Ramos (cell line): ENCODE results near the gene BRCC3.

Experiments
- in situ Hi-C: fragments of 300-500 bp; cut with MboI; formaldehyde crosslinking; loops from one replicate; pipeline ENCODE4 v1.14.3; 2022; ENCODE audit warnings: low sequenced_read_pairs; ENCODE audit not compliant: unreplicated experiment

The BRCC3 gene

DNA sequence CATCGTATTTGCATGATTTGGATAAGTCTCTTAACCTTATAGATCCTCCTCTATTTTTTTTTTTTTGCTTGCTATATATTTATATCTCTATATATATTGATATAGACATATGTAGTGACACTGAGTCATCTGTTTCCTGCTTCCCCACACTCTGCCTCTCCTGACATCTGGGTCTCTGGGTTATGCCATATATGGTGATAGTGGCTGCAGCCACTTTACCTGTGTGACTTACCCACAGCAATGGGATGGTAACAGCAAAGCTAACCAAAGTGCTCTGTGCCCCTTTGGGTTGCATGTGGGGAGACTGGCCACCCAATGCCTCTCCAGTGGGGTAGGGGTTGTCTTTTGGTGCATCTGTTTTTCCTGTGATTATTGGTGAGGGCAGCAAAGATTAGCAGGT lies 14.8 kb upstream of the BRCC3 start:
- in situ Hi-C loops: loop anchor here (10.0 to 25.0 kb wide), 2 partner anchors 72 to 294 kb away; partner anchors contain the start of genes DKC1 and GAB3

DNA sequence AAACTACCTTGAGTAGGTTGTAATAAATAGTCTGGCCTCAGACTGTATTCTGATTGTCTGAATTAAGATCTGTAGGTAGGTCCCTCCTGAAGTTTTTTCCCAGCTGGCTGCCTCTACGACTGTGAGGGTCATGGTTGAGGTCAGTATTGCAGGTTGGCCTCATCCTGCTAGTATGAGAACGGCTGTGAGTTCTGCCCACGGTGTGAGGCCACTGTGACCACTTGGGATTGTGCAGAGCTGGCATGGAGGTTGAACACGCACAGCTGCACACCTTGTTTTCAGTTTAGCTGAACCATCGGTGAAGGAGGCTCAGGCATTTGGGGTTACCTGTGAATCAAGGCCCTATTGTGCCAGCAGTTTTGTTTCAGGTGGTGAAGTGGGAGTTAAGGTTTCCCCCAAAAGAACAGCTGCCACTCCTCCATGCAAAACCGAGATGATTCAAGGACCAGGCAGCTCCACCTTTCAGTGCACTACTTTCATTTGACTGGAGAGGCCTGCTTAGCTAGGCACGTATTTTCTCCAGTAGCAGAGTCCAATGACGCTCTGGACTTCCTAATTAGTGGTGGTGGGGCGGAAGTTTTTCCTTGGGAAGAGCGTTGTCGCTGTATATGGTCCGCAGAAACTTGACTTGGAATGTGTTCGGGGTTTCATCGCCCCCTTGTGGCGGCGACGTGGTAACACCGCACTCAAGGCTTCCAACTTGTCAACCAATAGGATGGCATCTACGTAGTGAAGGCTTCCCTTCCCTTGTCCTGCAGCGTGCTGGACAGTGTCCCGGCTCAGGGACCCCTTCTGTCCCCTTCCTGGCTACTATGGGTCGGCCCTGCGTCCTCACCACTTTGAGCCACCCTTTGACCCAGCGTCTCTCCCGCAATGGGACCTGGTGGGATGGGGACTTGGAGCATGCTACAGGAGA lies 14.2 kb upstream of the BRCC3 start:
- in situ Hi-C loops: loop anchor here (10.0 to 25.0 kb wide), 2 partner anchors 72 to 295 kb away; partner anchors contain the start of genes DKC1 and GAB3

DNA sequence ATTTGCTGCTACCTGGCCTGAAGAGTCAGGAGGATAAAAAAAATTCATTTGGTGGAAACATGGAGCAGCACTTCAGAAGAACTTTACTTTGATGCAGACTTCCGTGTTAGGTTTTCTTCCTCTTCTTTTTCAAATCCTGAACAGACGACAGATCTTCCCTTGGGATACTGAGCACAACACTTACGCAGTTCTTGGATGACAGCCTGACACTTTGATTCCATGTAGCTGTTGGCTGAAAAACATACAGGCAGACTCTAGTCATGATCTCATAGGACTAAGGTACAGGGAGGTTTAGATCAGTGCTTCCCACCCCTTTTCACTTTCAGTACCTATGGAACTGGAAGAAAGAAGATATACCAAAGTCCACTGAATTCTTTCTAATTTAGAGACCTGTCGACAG lies 9.5 kb upstream of the BRCC3 start:
- in situ Hi-C loops: loop anchor here (25.0 kb wide), 1 partner anchor 299 kb away; the partner anchor contains the start of genes DKC1 and GAB3

DNA sequence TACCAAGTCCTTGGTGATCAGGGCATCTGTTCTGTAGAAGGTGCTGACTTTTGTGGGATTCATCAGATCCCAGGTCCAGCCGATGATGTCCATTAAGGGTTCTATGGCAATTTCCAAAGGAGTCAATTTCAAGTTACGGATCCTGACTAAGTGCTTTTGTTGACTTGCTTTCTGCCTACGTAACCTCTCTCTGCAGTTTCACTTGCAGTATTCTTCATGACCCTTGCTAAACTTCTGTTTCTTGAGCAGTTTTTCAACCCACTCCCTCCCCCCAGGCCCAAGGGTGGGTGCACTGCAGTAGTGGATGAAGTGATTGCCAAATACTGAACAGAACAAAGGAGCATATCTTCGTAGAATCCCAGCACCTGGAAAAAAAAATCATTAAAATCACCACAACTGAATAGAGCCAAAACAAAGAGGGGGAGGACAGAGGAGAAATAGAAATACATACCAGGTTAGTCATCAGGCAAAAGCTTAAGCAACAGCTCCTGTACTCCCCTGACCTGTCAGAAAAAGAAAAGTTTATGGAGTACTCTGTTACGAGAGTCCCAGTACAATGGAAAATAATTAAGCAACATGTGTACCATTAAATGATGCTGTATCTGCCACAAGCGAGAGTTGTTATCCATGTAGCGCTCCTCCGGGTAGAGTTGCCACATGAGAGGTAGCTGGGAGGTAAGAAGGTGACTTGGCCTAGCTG lies 6.1 kb upstream of the BRCC3 start:
- in situ Hi-C loops: loop anchor here (25.0 kb wide), 1 partner anchor 303 kb away; the partner anchor contains the start of genes DKC1 and GAB3

DNA sequence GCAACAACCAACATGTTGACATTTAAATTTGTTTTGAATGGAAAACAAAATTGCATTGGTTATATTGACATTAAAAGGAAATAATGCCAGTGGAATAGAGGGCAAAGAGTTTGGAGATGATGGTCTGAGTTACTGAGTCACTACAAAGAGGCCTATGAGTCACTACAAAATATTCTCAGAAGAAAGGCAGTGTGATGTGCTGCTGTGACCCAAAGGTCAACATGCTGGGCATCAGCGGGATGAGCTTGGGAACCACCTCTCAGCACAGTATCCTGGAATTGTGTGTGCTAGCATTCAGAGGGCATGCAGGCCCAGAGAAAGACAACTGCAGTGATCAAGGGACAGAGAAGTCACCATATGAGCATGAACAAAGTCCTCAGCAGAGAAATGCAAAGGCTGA lies 3.1 kb upstream of the BRCC3 start:
- in situ Hi-C loops: loop anchor here (25.0 kb wide), 1 partner anchor 306 kb away; the partner anchor contains the start of genes DKC1 and GAB3

DNA sequence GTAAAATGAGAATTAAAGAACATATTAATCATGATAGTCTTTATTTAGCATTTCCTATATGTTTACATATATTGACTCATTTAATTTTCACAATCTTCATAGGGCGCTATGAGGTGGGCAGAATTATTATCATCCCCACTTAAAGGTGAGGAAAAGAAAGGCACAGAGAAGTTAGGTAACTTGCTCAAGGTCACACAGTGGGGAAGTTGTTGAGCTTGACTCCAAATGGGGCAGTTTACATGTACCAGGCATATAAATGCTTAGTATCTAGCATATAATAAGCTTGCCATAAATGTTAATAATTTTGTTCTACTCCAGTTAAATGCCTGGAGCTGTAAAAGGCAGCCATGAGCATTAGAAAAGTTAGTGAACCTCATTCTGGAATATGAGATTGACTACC lies 1.9 kb upstream of the BRCC3 start:
- in situ Hi-C loops: loop anchor here (25.0 kb wide), 1 partner anchor 307 kb away; the partner anchor contains the start of genes DKC1 and GAB3

DNA sequence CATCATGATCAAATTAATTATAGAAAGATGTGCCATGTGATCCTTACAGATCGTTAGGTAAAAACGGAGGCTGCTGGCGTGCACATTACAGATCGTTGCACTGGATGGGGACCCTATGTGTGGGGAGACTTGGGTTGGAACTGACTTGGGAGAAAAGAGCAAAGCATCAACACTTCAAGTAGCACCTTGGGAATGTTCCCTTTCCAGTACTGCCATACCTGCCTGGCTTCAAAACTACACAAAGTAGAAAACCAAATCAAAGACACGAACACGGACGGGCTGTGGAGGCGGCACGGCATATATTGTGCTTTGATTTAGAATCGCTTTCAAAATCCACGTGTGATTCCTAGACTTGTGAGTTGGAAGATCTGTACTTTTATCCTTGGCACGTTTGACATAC lies 1.3 kb upstream of the BRCC3 start:
- in situ Hi-C loops: loop anchor here (25.0 kb wide), 1 partner anchor 308 kb away; the partner anchor contains the start of genes DKC1 and GAB3

DNA sequence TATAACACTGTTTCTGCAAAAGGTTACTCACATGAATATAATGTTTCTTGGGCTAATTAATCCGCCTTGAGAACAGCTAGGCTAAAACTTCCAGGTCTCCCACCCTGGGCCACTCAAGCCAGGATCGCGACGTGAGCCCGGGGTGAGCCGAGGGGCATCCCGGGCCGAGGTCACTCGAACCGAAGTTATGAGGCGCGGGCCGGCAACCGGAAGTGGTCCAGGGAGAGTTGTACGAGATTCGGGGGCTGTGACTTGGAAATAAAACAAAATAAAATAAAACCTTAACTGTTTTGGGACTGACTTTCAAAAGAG lies 689 bp upstream of the BRCC3 start:
- in situ Hi-C loops: loop anchor here (25.0 kb wide), 1 partner anchor 308 kb away; the partner anchor contains the start of genes DKC1 and GAB3

DNA sequence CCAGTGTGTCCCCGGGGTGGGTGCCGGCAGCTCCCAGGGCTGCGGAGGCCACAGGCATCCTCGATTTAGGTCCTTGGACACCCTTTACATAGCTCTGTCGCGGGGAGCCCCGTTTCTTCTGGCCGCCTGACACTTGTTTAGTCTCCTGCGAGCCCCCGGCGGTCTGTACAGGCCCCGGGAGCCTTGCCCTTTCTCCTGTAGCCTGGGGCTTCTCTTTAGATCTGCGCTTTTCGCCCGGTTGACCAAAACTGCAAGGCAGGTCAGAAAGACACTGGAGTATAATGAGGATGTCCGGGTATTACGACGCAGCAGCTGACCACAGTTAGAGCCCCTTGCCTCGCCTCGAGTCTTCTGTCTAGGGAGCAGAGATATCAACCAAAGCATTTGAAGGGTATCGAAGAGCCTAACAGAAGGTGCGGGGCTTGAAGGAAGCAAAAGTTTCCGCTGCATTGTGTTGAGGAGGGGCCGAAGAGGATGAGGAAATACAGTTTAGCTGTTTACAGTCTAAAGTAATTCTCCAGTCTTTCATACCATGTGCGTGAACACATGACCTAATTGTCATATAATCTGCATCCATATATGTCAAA lies 479 bp downstream of the BRCC3 start:
- in situ Hi-C loops: loop anchor here (25.0 kb wide), 1 partner anchor 309 kb away; the partner anchor contains the start of genes DKC1 and GAB3

DNA sequence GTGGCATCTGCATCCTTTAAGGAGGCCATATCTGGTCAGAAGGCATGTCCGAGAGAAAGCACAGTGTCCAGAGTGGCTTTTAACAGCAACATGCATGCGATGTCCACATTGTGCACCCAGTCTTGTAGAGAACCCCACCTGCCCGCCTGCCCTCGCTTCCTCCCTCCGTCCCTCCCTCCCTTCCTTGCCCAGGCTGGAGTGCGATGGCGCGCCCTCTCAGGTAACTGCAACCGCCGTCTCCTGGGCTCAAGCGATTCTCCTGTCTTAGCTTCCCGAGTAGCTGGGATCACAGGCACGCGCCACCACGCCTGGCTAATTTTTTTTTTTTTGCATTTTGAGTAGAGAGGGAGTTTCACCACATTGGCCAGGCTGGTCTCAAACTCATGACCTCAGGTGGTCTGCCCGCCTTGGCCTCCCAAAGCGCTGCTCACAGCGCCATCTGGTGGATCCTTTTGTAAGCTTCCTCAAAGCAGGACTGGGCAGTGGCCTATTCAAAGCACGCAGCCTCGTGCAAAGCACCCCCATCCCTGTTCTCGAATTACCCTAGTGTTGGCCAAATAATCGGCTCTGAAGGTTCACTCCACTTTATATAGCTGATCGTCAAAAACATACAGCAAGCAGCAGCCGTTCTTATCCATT lies 15.0 kb downstream of the BRCC3 start:
- in situ Hi-C loops: no loop called here

DNA sequence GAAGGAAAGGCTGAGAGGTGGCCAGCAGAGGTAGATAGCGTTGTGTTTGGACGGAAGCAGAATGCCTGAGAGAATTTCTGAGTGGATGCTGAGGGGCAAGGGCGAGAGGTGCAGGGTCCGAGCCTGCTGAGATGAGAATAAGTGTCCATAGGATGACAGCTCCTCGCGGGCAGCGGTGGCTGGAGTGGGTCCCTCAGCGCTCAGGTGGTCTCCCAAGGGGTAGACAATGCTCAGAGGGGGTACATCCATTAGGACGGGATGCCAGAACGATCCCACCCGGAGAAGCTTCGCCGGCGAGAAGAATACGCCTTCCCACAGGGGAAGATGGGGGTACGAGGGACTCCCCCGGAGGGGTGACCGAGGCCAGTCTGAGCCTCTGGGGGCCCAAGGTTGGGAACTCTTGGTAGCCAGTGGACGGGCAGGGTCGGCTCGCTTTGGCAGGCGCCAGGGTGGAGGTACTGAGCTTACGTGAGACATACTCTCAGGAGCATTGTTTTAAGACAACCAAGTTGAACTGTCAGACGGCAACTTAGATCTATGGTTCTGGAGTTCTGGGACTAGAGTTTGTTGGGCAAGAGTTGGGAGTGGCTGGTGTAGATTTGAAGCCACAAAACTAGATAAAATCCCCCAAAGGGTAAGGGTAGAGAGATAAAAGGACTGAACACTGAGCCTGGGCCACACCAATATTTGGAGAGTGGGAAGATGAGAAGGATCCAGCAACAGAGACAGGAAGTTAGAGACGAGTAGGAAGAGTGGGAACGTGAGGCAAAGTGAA lies 15.8 kb downstream of the BRCC3 start:
- in situ Hi-C loops: no loop called here

DNA sequence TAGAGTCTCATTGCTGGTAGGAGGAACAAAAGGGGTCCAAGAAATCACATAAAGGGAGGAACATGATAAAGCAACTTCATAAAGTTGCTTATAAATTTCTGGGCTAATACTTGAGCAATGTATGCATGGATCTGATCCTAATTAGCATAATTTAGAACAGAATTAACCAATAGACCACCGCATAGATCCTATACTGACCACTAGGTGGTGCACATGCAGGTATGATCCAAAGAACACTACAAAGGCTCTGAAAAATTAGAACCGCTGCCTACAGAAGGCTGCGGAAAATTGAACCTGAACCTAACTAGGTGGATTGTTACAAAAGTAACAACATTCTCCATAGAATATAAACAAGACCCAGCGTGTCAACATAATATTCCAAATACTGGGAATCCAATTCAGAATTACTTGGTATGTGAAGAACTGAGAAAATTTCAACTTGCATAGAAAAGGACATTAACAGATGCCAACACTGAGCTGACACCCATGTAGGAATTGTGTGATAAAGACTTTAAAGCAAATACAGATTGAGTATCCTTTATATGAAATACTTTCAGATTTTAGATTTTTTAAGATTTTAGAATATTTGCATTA lies 23.3 kb downstream of the BRCC3 start:
- in situ Hi-C loops: no loop called here

DNA sequence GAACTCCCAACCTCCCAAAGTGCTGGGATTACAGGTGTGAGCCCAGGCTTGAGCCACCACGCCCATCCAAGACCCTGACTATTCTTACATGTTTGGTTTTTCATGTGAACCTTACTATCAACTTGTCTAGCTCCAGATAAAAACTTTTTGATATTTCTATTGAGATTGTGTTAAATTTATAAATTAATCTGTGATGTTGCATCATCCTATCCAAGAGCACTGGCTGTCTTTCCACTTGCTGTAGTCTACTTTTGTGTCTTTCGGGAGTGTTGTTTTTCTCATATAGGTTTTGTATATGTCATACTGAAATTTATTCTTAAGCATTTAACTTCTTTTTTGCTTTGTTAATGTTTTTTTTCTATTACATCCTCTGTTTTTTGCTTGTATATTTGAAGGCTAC lies 34.6 kb downstream of the BRCC3 start:
- in situ Hi-C loops: no loop called here

DNA sequence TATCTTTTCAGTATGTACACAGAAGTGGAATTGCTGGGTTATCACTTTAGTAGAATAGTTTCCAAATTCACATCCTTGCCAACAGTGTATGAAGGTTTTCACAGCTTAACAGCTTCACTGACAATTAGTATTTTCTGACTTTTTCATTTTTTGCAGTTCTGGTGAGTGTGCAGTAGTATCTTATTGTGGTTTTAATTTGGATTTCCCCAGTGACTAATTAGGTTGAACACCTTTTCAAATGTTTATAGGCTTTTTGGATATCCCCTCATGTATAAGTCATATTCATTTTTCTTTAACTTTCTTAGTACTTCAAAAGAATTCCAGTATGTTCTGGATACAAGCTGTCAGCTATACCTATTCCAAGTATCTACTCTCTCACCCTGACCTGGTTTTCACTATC lies 37.1 kb downstream of the BRCC3 start:
- in situ Hi-C loops: no loop called here

DNA sequence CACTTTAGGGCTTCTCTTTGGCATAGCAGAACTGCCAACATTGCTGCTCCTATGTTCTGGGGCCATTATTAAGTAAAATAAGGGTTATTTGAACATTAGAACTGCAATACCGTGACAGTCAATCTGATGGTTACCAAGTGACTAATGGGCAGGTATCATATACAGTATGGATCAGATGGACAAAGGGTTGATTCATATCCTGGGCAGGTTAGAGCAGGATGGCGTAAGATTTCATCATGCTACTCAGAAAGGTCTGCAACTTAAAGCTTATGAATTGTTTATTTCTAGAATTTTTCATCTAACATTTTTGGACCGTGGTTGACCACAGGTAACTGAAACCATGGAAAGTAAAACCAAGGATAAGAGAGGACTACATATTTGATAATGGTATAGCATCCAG lies 40.9 kb downstream of the BRCC3 start:
- in situ Hi-C loops: no loop called here

DNA sequence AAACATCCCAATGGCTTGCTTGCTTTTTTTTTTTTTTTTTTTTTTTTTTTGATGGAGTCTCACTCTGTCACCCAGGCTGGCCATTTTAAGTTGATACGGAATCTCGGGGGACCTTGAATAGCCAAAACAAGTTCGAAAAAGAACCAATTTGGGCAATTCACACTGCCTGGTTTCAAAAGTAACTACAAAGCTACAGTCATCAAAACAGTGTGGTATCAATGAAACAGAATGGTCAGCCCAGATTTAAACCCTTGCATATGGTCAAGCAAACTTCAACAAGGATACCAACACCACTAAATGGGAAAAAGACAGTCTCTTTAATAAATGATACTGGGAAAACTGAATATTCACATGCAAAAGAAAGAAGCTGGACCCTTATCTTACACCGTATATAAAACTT lies 41.8 kb downstream of the BRCC3 start:
- in situ Hi-C loops: no loop called here

DNA sequence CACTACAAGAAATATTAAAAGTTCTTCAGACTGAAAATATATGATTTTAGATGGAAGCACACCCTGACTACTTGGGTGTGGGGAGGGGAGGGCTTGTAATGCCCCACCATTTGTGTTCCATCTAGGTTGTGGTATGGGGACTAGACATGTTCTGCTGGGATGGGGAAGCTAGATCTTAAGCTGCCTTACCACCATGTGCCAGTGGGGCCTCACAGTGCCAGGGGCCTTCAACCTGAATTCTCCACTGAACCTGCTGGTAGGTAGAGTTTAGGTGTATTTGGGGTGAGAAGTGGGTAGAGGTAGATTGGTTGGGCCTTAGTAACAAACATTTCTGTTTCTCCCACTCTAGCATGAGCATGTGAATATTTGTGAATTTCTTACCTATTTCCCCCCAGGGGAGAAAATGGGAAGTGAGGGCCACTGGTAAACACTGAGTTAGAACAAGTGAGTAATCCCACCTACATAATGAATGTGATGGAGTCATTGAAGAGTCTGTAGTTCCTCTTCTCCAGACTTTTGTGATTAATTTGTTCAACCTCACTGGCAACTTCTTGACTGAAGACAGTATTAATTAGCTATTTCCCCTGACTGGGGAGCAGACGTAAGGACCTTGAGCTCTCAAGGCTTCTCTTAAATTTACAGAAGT lies 44.0 kb downstream of the BRCC3 start:
- in situ Hi-C loops: no loop called here

DNA sequence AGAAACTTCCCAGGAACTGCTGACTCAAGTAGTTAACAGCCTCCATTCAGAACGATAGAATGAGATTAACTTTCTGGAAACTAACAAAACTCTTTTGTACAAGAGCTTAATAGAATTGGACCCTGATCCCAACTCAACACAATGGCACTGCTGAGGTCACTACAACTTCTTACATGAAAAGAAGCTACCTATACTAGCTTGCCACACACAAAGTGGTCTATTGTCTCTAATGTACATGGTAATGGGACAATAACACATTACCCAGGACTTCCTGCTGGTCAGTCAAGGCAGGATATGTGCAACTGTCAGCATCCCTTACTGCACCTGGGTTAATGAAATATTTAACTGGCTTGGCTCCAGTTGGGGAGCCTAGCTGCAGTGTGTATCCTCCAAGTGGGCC lies 56.2 kb downstream of the BRCC3 start:
- in situ Hi-C loops: no loop called here

DNA sequence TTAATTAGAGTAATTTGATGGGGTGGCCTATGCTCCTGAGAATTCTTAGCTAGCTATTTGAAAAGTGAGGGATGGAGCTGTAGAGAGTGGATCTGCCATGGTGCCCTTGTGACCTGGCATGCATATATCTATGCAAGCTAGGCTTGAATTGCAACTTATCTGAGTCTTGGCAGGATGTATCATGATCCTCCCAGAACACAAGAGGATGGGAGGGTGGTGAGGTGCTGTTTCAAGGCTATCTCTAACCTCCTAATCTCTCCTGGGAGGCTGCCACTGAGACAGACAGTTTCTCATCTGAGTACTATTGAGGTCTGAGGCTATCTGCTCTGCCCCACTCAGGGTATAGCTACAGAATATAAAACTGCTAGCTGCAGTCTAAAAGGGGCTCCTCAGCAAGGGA lies 56.6 kb downstream of the BRCC3 start:
- in situ Hi-C loops: no loop called here
